Measurements from ENCODE around the gene NRP2.

GRCh38 chr2:205692104-205692503, 9.8 kb downstream of the NRP2 start:
- TF ChIP-seq EZH2 (IDR thresholded peaks at IDR 0.05; ENCODE audit: borderline replicate concordance, low read length), result no peak
- TF ChIP-seq CTCF (conservative IDR thresholded peaks at IDR 0.05 in 1 of 2, IDR thresholded peaks at IDR 0.05 in 1 of 2; ENCODE audit: extremely low read depth in 1 of 2, insufficient read depth in 1 of 2, low read depth in 1 of 2, low read length in 2 of 2), result no peak

Data from mammary epithelial cell (primary cell).